Neural cell (in vitro differentiated cells): Measurements from ENCODE around the gene MTTP. TPM values are rescaled to one million over a fixed set of nuclear protein-coding genes. Genes with fewer than 3 reads are reported as not detected.

Experiments used
- H2AFZ ChIP-seq: fragments of 200-600, 300-800 bp; sonication (generic), shearing (Covaris generic); 2 replicates; pipeline ENCODE4 v1.6.0; 2014; ENCODE audit warnings: low read depth, mild to moderate bottlenecking, antibody characterized with exemption, low read length, moderate library complexity
- H3F3A ChIP-seq: fragments of 200-600 bp; shearing (Covaris generic); 2 replicates; pipeline ENCODE4 v1.6.1; 2016; ENCODE audit warnings: mild to moderate bottlenecking, moderate library complexity, mixed read lengths, antibody characterized with exemption, low read length; ENCODE audit not compliant: insufficient read depth, poor library complexity, severe bottlenecking
- H3K27ac ChIP-seq: fragments of 200-600, 300-800 bp; sonication (generic), shearing (Covaris generic); 2 replicates; pipeline ENCODE4 v1.5.1; 2014; ENCODE audit warnings: mild to moderate bottlenecking, low read length, moderate library complexity
- H3K27me3 ChIP-seq: fragments of 300-800, 200-600 bp; sonication (generic), shearing (Covaris generic); 2 replicates; pipeline ENCODE4 v1.6.0; 2014; ENCODE audit warnings: mild to moderate bottlenecking, low read depth, low read length, moderate library complexity; ENCODE audit not compliant: insufficient read depth
- H3K36me3 ChIP-seq: fragments of 300-800, 200-600 bp; sonication (generic), shearing (Covaris generic); 2 replicates; pipeline ENCODE4 v1.5.1; 2014; ENCODE audit warnings: mild to moderate bottlenecking, antibody characterized with exemption, low read length, moderate library complexity; ENCODE audit not compliant: insufficient read depth
- H3K4me2 ChIP-seq: fragments of 300-800, 200-600 bp; sonication (generic), shearing (Covaris generic); 2 replicates; pipeline ENCODE4 v1.6.0; 2014; ENCODE audit warnings: mild to moderate bottlenecking, low read length
- H3K4me3 ChIP-seq: fragments of 300-800, 200-600 bp; sonication (generic), shearing (Covaris generic); 2 replicates; pipeline ENCODE4 v1.5.1; 2014; ENCODE audit warnings: mild to moderate bottlenecking, low read length, moderate library complexity
- H3K79me2 ChIP-seq: fragments of 200-600 bp; shearing (Covaris generic); replicated peaks from 2 replicates; pipeline ENCODE4 v1.6.0; 2014; ENCODE audit warnings: mild to moderate bottlenecking, low read length, moderate library complexity; ENCODE audit not compliant: insufficient read depth
- H3K9ac ChIP-seq: fragments of 300-800, 200-600 bp; sonication (generic), shearing (Covaris generic); 2 replicates; pipeline ENCODE4 v1.6.1; 2016; ENCODE audit warnings: mild to moderate bottlenecking, low read length, mixed read lengths
- H3K9me2 ChIP-seq: fragments of 200-600 bp; shearing (Covaris generic); 2 replicates; pipeline ENCODE4 v1.6.1; 2016; ENCODE audit warnings: mild to moderate bottlenecking, low read length, mixed read lengths; ENCODE audit not compliant: insufficient read depth
- H3K9me3 ChIP-seq: fragments of 200-600, 300-800 bp; sonication (generic), shearing (Covaris generic); 2 replicates; pipeline ENCODE4 v1.6.1; 2016; ENCODE audit warnings: mild to moderate bottlenecking, mixed run types, low read length, moderate library complexity, mixed read lengths
- H4K20me1 ChIP-seq: fragments of 200-600 bp; shearing (Covaris generic); 2 replicates; pipeline ENCODE4 v1.6.1; 2016; ENCODE audit warnings: mild to moderate bottlenecking, mixed run types; ENCODE audit not compliant: insufficient read depth
- CTCF ChIP-seq: fragments of 450-650 bp; IDR thresholded peaks from 2 replicates; pipeline ENCODE4 v1.5.1; 2014; ENCODE audit warnings: antibody characterized with exemption, mild to moderate bottlenecking, moderate library complexity; ENCODE audit not compliant: poor library complexity, severe bottlenecking
- EP300 ChIP-seq: fragments of 450-650 bp; conservative IDR thresholded peaks from 2 replicates; pipeline ENCODE4 v1.6.1; 2014; ENCODE audit warnings: antibody characterized with exemption, mild to moderate bottlenecking, moderate library complexity; ENCODE audit not compliant: poor library complexity, severe bottlenecking
- EZH2 ChIP-seq: fragments of 200-600, 300-800 bp; shearing (Covaris generic), sonication (generic); IDR thresholded peaks from 2 replicates; pipeline ENCODE4 v1.6.1; 2014; ENCODE audit warnings: antibody characterized with exemption, low read length, borderline replicate concordance, mild to moderate bottlenecking; ENCODE audit not compliant: insufficient read depth, poor library complexity, severe bottlenecking
- MXI1 ChIP-seq: fragments of 450-650 bp; conservative IDR thresholded peaks from 2 replicates; pipeline ENCODE4 v1.6.1; 2014; ENCODE audit warnings: antibody characterized with exemption, mild to moderate bottlenecking; ENCODE audit not compliant: poor library complexity, severe bottlenecking
- POLR2AphosphoS5 ChIP-seq: IDR thresholded peaks from 2 replicates; pipeline ENCODE4 v1.6.1; 2012
- RAD21 ChIP-seq: fragments of 450-650 bp; conservative IDR thresholded peaks from 2 replicates; pipeline ENCODE4 v1.6.1; 2014; ENCODE audit warnings: antibody characterized with exemption, mild to moderate bottlenecking, moderate library complexity
- REST ChIP-seq: IDR thresholded peaks from 2 replicates; pipeline ENCODE4 v1.6.1; 2012; ENCODE audit warnings: borderline replicate concordance
- SMC3 ChIP-seq: fragments of 450-650 bp; conservative IDR thresholded peaks from 2 replicates; pipeline ENCODE4 v1.6.1; 2014; ENCODE audit warnings: antibody characterized with exemption, mild to moderate bottlenecking, moderate library complexity; ENCODE audit not compliant: poor library complexity
- TAF1 ChIP-seq: IDR thresholded peaks from 2 replicates; pipeline ENCODE4 v1.6.1; 2012; ENCODE audit warnings: low read depth
- polyA plus RNA-seq: library from polyadenylated mRNA; depleted of rRNA; stranded (reverse); fragments of >200 nt; gene quantifications from 2 replicates; pipeline ENCODE4 v1.2.3, GENCODE V29; 2014

MTTP gene
- polyA plus RNA-seq, 1 donor from 2014 or later = 1.2 TPM

GRCh38 chr4:99645036-99645435, 70.4 kb downstream of the MTTP start:
- no peaks in the 10 kb centered on the region for H3K36me3 ChIP-seq
- no peaks in the 10 kb centered on the region for H3K9me3 ChIP-seq
- no peaks in the 10 kb centered on the region for H3K27me3 ChIP-seq
- TF ChIP-seq TAF1 = no peak
- no peak for TF ChIP-seq SMC3
- no peak for TF ChIP-seq EZH2
- TF ChIP-seq RAD21 = no peak
- TF ChIP-seq POLR2AphosphoS5 = no peak
- no peak for TF ChIP-seq REST
- TF ChIP-seq MXI1 = no peak
- no peak for TF ChIP-seq EP300
- no peak for TF ChIP-seq CTCF
- no peak overlapping the region for H3K9ac ChIP-seq
- no peak overlapping the region for H3K4me3 ChIP-seq
- H4K20me1 ChIP-seq = no peaks in the 10 kb centered on the region
- H3K4me2 ChIP-seq = no peak overlapping the region
- no peaks in the 10 kb centered on the region for H3F3A ChIP-seq
- no peak overlapping the region for H2AFZ ChIP-seq
- H3K27ac ChIP-seq = no peak overlapping the region
- H3K79me2 ChIP-seq = no peaks in the 10 kb centered on the region
- H3K9me2 ChIP-seq = no peaks in the 10 kb centered on the region

DNA sequence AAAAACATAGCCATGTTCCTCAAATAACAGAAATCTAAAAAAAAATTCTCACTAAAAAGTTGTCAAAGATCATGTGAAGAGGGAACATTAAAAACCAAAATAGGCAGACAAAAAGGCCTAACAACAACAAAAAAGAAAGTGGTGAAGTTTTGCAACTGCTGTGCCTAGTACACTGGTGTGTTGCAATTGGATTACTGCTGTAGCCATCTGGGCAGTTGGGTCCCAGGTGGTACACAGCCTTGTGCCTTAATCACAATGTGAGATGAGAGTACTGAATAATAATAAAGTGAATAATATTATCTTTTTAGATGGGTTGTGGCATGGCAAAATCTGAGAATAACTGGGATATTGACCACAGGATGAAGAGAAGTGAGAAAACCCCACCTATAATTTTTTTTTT, 71.0 kb downstream of the MTTP start:
- Histone ChIP-seq H3K36me3 (no peaks in the 10 kb centered on the region), H3K9me2 (no peaks in the 10 kb centered on the region), H3K4me2 (no peak overlapping the region), H2AFZ (no peak overlapping the region), H4K20me1 (no peaks in the 10 kb centered on the region), H3K9ac (no peak overlapping the region), H3K79me2 (no peaks in the 10 kb centered on the region), H3K4me3 (no peak overlapping the region), H3K27ac (no peak overlapping the region), H3F3A (no peaks in the 10 kb centered on the region), H3K9me3 (no peaks in the 10 kb centered on the region), H3K27me3 (no peaks in the 10 kb centered on the region)
- no peak for TF ChIP-seq EP300
- no peak for TF ChIP-seq TAF1
- no peak for TF ChIP-seq POLR2AphosphoS5
- TF ChIP-seq REST = no peak
- TF ChIP-seq SMC3 = no peak
- no peak for TF ChIP-seq EZH2
- no peak for TF ChIP-seq CTCF
